Pons (tissue), 1 donor: ENCODE results near the gene KIRREL3.

Source experiments
- DNase-seq: peaks from one replicate; pipeline ENCODE4 v3.0.0-alpha.2; 2016; ENCODE audit warnings: low spot score

Gene KIRREL3

GRCh38 chr11:126534141-126534805, 466.3 kb downstream of the KIRREL3 start:
- no peak for DNase-seq

- DNase-seq, result no peak
Measured at GRCh38 chr11:126533560-126533959, 467.0 kb downstream of the KIRREL3 start.

- DNase-seq, result no peak
Measured at GRCh38 chr11:126530416-126530815, 470.2 kb downstream of the KIRREL3 start.

GRCh38 chr11:126529037-126529436, 471.5 kb downstream of the KIRREL3 start:
- DNase-seq, result no peak

GRCh38 chr11:126528075-126528474, 472.5 kb downstream of the KIRREL3 start:
- DNase-seq, result no peak

GRCh38 chr11:126527651-126528050, 472.9 kb downstream of the KIRREL3 start:
- no peak for DNase-seq

GRCh38 chr11:126526471-126526870, 474.1 kb downstream of the KIRREL3 start:
- DNase-seq, result no peak

- peak; percentile 42 for DNase-seq
Measured at GRCh38 chr11:126525702-126526101, 474.9 kb downstream of the KIRREL3 start.

- no peak for DNase-seq
Measured at GRCh38 chr11:126525216-126525615, 475.4 kb downstream of the KIRREL3 start.

- peak; percentile 16 for DNase-seq
Measured at GRCh38 chr11:126523441-126524205, 476.9 kb downstream of the KIRREL3 start.

GRCh38 chr11:126522606-126523005, 478.0 kb downstream of the KIRREL3 start:
- DNase-seq, result no peak

GRCh38 chr11:126522152-126522551, 478.4 kb downstream of the KIRREL3 start:
- DNase-seq, result no peak

GRCh38 chr11:126521196-126521595, 479.4 kb downstream of the KIRREL3 start:
- DNase-seq, result no peak

- DNase-seq, result no peak
Measured at GRCh38 chr11:126519764-126520734, 480.5 kb downstream of the KIRREL3 start.

- no peak for DNase-seq
Measured at GRCh38 chr11:126518972-126519690, 481.4 kb downstream of the KIRREL3 start.

GRCh38 chr11:126518071-126518971, 482.2 kb downstream of the KIRREL3 start:
- DNase-seq, result no peak

GRCh38 chr11:126515501-126515900, 485.1 kb downstream of the KIRREL3 start:
- no peak for DNase-seq

GRCh38 chr11:126514061-126514693, 486.4 kb downstream of the KIRREL3 start:
- DNase-seq, result no peak

- no peak for DNase-seq
Measured at GRCh38 chr11:126512741-126513715, 487.5 kb downstream of the KIRREL3 start.
